HL-60 (cell line): ENCODE data around the gene NBAS.

Experiments
- DNase-seq, 2 experiments: peaks; one replicate each; pipeline ENCODE4 v3.0.0-alpha.2; 2010 to 2020; ENCODE audit warnings: low read depth in 1 of 2, low spot score in 1 of 2
- H3K27ac ChIP-seq: fragments of 250-450 bp; sonication (Bioruptor Pico); replicated peaks from 2 replicates; pipeline ENCODE4 v1.5.1; 2020; ENCODE audit warnings: mild to moderate bottlenecking, moderate library complexity
- H3K27me3 ChIP-seq: fragments of 250-450 bp; sonication (Bioruptor Pico); 2 replicates; pipeline ENCODE4 v1.5.1; 2021; ENCODE audit warnings: mild to moderate bottlenecking, moderate library complexity; ENCODE audit not compliant: insufficient read depth, poor library complexity, severe bottlenecking
- H3K4me3 ChIP-seq: replicated peaks from 2 replicates; pipeline ENCODE4 v1.5.1; 2011; ENCODE audit warnings: mild to moderate bottlenecking, control low read depth, low read length; ENCODE audit not compliant: insufficient read depth
- GABPA ChIP-seq: IDR thresholded peaks from 2 replicates; pipeline ENCODE4 v1.6.1; 2012; ENCODE audit warnings: low read depth
- POLR2AphosphoS5 ChIP-seq: IDR thresholded peaks from 2 replicates; pipeline ENCODE4 v1.6.1; 2012; ENCODE audit warnings: low read depth
- SPI1 ChIP-seq: IDR thresholded peaks from 2 replicates; pipeline ENCODE4 v1.6.1; 2012; ENCODE audit warnings: low read depth, mild to moderate bottlenecking, borderline replicate concordance
- TF ChIP-seq, protein P1 (sequence below): IDR thresholded peaks from 2 replicates; pipeline ENCODE4 v1.6.1; 2012; ENCODE audit warnings: low read depth; ENCODE audit not compliant: insufficient replicate concordance
- TF ChIP-seq, protein P2 (sequence below): IDR thresholded peaks from one replicate; pipeline ENCODE4 v1.5.1; 2011; ENCODE audit warnings: low read length, control low read depth, inconsistent platforms; ENCODE audit not compliant: insufficient read depth

The NBAS gene

DNA sequence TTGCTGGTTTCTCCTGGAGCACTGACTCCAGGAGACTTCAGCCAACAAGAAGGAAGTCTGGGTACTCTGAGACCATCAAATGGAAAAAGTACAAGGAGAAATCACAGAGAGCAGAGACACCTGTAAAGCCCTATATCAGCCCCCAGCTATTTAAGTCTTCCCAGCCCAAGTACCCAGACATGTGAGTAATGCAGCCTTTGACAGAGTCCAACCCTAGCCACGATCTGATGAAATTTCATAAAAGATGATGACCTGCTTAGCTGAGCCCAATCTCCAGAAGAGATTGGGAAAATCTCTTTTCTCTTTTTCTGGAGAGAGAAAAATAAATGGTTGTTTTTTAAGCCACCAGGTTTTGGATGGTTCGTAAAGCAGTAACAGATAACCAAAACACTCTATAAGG lies 196.6 kb downstream of the NBAS start:
- TF ChIP-seq GABPA (no peak), POLR2AphosphoS5 (no peak), SPI1 (no peak)
- TF ChIP-seq, protein P1, sequence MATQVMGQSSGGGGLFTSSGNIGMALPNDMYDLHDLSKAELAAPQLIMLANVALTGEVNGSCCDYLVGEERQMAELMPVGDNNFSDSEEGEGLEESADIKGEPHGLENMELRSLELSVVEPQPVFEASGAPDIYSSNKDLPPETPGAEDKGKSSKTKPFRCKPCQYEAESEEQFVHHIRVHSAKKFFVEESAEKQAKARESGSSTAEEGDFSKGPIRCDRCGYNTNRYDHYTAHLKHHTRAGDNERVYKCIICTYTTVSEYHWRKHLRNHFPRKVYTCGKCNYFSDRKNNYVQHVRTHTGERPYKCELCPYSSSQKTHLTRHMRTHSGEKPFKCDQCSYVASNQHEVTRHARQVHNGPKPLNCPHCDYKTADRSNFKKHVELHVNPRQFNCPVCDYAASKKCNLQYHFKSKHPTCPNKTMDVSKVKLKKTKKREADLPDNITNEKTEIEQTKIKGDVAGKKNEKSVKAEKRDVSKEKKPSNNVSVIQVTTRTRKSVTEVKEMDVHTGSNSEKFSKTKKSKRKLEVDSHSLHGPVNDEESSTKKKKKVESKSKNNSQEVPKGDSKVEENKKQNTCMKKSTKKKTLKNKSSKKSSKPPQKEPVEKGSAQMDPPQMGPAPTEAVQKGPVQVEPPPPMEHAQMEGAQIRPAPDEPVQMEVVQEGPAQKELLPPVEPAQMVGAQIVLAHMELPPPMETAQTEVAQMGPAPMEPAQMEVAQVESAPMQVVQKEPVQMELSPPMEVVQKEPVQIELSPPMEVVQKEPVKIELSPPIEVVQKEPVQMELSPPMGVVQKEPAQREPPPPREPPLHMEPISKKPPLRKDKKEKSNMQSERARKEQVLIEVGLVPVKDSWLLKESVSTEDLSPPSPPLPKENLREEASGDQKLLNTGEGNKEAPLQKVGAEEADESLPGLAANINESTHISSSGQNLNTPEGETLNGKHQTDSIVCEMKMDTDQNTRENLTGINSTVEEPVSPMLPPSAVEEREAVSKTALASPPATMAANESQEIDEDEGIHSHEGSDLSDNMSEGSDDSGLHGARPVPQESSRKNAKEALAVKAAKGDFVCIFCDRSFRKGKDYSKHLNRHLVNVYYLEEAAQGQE: no peak
- TF ChIP-seq, protein P2, sequence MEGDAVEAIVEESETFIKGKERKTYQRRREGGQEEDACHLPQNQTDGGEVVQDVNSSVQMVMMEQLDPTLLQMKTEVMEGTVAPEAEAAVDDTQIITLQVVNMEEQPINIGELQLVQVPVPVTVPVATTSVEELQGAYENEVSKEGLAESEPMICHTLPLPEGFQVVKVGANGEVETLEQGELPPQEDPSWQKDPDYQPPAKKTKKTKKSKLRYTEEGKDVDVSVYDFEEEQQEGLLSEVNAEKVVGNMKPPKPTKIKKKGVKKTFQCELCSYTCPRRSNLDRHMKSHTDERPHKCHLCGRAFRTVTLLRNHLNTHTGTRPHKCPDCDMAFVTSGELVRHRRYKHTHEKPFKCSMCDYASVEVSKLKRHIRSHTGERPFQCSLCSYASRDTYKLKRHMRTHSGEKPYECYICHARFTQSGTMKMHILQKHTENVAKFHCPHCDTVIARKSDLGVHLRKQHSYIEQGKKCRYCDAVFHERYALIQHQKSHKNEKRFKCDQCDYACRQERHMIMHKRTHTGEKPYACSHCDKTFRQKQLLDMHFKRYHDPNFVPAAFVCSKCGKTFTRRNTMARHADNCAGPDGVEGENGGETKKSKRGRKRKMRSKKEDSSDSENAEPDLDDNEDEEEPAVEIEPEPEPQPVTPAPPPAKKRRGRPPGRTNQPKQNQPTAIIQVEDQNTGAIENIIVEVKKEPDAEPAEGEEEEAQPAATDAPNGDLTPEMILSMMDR: no peak
- DNase-seq: no peak

DNA sequence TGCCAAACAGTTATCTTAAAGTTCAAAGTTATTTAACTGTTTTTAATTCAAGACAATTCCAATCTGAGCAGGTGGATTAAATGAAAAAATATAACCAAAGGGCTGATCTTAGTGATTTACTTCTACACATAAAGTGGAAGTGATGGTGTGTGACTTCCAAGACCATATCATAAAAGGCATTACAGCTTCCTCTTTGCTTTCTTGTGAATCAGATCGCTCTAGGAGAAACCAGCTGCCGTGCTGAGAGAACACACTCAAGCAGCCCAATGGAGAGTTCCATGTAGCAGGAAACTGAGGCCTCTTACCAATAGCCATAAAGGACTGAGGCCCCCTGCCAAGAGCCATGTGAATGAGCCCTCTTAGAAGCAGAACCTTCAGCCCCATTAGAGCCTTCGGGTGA lies 197.4 kb downstream of the NBAS start:
- DNase-seq: no peak
- no peak for TF ChIP-seq GABPA
- Histone ChIP-seq H3K27ac (no peak overlapping the region), H3K27me3 (no peaks in the 10 kb centered on the region), H3K4me3 (no peak overlapping the region)

More for the DNA sequence above, 196.6 kb downstream of the NBAS start:
- Histone ChIP-seq H3K27me3 (no peaks in the 10 kb centered on the region), H3K4me3 (no peak overlapping the region), H3K27ac (no peak overlapping the region)

DNA sequence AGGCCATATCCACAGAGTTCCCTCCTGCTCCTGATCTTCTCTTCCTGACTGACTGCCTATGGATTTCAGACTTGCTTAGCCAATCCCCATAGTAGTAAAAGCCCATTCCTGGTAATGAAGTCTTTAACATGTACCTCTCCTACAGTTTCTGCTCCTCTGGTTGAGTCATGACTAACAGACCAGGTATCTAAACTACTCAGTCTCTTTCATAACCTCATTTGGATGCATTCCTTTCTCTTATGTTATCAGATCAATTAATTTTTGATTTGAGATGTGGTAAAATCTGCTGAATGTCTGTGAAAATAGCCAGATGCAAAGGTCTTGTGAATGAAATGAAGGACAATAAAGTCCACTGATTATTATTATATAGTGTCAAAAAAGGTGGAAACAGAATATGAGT lies 198.0 kb downstream of the NBAS start:
- no peak for DNase-seq
- H3K4me3 ChIP-seq: no peak overlapping the region
- TF ChIP-seq, protein P1: no peak
- TF ChIP-seq GABPA (no peak), POLR2AphosphoS5 (no peak), SPI1 (no peak)
- TF ChIP-seq, protein P2: no peak
- H3K27ac ChIP-seq: no peak overlapping the region
- no peaks in the 10 kb centered on the region for H3K27me3 ChIP-seq

DNA sequence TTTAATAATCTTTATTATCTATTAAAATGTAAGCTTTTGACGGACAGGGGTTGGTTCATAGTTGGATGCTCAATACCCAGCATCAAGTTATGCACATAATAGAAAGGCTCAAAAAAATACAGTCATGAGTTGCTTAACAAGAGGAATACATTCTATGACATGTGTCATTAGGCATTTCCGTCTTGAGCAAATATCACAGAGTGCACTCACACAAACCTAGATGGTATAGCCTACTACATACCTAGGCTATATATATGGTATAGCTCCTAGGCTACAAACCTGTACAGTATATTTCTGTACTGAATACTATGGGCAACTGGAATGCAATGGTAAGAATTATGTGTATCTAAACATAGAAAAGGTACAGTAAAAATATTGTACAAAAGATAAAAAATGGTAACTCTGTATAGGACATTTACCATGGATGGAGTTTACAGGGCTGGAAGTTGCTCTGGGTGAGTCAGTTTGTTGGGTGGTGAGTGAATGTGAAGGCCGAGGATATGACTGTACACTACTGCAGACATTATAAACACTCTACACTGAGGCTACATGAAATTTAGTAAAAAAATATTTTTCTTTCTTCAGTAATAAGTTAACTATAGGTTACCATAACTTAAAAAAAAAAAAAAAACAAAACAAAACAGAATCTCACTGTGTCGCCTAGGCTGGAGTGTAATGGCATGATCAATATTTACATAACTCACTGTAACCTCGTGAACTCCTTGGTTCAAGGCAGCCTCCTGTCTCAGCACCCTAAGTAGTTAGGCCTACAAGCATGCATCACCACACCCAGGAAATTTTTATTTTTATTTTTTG lies 201.2 kb downstream of the NBAS start:
- no peak overlapping the region for H3K27ac ChIP-seq
- H3K27me3 ChIP-seq: no peaks in the 10 kb centered on the region
- H3K4me3 ChIP-seq: no peak overlapping the region
- no peak for DNase-seq
- TF ChIP-seq, protein P2: no peak
- TF ChIP-seq POLR2AphosphoS5: no peak
- TF ChIP-seq, protein P1: no peak
